Peyer's patch (tissue), 4 donors: ENCODE results near the gene GRIP1.

ENCODE experiments used
- POLR2A ChIP-seq, 2 donors: fragments of 450-650 bp; IDR thresholded peaks; one replicate each; pipeline ENCODE4 v1.5.1; 2017; ENCODE audit warnings: antibody characterized with exemption in 2 of 2, mild to moderate bottlenecking in 2 of 2, moderate library complexity in 2 of 2
- TF ChIP-seq, protein P1 (sequence below), 6 experiments: fragments of 450-650 bp in 4 of 6; fragments of 200-600 bp in 2 of 6; sonication (generic) in 1 of 6; IDR thresholded peaks; one replicate each; pipeline ENCODE4 v1.5.1; 2017 to 2019; ENCODE audit warnings: antibody characterized with exemption in 6 of 6, mild to moderate bottlenecking in 3 of 6, moderate library complexity in 1 of 6

DNA sequence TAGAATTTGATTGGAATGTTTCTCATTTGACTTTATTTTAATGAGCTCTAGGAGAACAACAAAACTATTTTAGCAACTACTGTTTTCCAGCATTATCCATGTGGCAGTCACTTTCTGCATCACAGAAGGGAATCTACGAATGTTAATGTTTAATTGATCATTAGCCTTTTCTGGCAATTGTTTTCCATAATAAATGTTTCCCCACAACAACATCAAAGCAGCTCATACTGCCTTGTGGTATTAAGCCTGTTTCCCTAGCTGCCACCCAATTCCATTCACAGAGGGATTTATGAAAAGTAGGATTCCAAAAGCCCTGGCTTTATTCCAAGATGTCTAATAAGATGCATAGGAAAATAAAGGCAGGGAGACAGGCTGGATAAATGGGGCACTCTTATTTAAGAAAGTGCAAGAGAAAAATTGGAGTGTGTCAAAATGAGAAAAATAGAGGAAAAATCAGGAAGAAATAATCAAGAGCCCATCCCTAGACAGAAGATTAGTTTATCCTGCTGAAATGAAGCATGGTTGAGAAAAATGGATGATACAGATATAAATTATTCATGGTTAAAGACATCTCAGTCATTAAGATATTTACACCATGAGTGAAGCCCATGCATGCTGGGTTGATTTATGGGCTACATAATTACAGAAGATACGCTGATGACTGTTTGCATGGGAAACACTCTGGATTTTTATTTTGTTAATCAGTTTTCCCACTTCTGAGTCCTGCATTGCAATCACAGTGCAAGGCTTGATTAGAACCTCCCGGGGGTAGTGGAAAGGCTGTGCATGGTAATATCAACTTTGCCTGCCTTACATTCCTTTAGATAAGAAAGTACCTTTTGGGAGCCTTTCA is 196.3 kb downstream of the GRIP1 start:
- TF ChIP-seq, protein P1, sequence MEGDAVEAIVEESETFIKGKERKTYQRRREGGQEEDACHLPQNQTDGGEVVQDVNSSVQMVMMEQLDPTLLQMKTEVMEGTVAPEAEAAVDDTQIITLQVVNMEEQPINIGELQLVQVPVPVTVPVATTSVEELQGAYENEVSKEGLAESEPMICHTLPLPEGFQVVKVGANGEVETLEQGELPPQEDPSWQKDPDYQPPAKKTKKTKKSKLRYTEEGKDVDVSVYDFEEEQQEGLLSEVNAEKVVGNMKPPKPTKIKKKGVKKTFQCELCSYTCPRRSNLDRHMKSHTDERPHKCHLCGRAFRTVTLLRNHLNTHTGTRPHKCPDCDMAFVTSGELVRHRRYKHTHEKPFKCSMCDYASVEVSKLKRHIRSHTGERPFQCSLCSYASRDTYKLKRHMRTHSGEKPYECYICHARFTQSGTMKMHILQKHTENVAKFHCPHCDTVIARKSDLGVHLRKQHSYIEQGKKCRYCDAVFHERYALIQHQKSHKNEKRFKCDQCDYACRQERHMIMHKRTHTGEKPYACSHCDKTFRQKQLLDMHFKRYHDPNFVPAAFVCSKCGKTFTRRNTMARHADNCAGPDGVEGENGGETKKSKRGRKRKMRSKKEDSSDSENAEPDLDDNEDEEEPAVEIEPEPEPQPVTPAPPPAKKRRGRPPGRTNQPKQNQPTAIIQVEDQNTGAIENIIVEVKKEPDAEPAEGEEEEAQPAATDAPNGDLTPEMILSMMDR (IDR thresholded peaks at IDR 0.05): no peak
- no peak for TF ChIP-seq POLR2A (IDR thresholded peaks at IDR 0.05)
